ENCODE data around the gene SMLR1. TPM values are rescaled to one million over a fixed set of nuclear protein-coding genes. Genes with fewer than 3 reads are reported as not detected.

SMLR1 gene
- total RNA-seq, 1 donor from 2014 or later = not detected

- H3K9me3 Mint-ChIP-seq = no peaks in the 10 kb centered on the region
- no peak overlapping the region for H3K27ac Mint-ChIP-seq
- no peaks in the 10 kb centered on the region for H3K4me1 Mint-ChIP-seq
- H3K27me3 Mint-ChIP-seq (ENCODE audit: low read depth) = no peaks in the 10 kb centered on the region
- no peak for TF ChIP-seq CTCF (IDR thresholded peaks at IDR 0.05; ENCODE audit: unreplicated experiment)
- H3K4me3 Mint-ChIP-seq = no peak overlapping the region
- no peak for DNase-seq (ENCODE audit: low spot score in 2 of 2, unreplicated experiment in 2 of 2)
- H3K36me3 Mint-ChIP-seq = no peaks in the 10 kb centered on the region
These were observed 9.9 kb downstream of the SMLR1 start for GRCh38 chr6:130837067-130837466.

- TF ChIP-seq CTCF (IDR thresholded peaks at IDR 0.05; ENCODE audit: unreplicated experiment) = no peak
- Mint-ChIP-seq H3K4me1 (no peaks in the 10 kb centered on the region), H3K27ac (no peak overlapping the region), H3K36me3 (no peaks in the 10 kb centered on the region), H3K4me3 (no peak overlapping the region), H3K27me3 (ENCODE audit: low read depth) (no peaks in the 10 kb centered on the region), H3K9me3 (no peaks in the 10 kb centered on the region)
- DNase-seq (ENCODE audit: low spot score in 2 of 2, unreplicated experiment in 2 of 2) = no peak
These were observed 11.1 kb downstream of the SMLR1 start for GRCh38 chr6:130838250-130838860.

DNA sequence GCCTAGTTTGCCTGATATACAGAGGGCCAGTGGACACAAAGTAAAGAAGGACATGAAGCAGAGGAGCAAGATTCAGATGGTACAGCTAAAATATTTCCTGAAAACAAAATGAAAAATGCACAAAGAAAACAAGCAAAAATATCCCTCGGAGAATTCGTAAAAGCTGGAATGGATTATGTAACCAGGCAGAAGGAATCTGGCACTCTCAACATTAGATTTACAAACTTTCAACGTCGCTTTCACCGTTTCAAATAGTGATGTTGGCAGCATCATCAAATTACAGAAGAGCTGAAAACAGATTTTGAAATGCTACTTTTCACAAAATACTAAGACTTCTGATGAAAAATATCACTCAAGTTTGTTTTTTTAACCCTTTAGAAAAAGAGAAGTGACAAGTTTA is 11.7 kb downstream of the SMLR1 start:
- H3K9me3 Mint-ChIP-seq = no peaks in the 10 kb centered on the region
- no peak overlapping the region for H3K27ac Mint-ChIP-seq
- no peaks in the 10 kb centered on the region for H3K36me3 Mint-ChIP-seq
- no peaks in the 10 kb centered on the region for H3K27me3 Mint-ChIP-seq (ENCODE audit: low read depth)
- DNase-seq (ENCODE audit: low spot score in 2 of 2, unreplicated experiment in 2 of 2) = no peak
- H3K4me1 Mint-ChIP-seq = no peaks in the 10 kb centered on the region
- TF ChIP-seq CTCF (IDR thresholded peaks at IDR 0.05; ENCODE audit: unreplicated experiment) = no peak
- H3K4me3 Mint-ChIP-seq = no peak overlapping the region

DNA sequence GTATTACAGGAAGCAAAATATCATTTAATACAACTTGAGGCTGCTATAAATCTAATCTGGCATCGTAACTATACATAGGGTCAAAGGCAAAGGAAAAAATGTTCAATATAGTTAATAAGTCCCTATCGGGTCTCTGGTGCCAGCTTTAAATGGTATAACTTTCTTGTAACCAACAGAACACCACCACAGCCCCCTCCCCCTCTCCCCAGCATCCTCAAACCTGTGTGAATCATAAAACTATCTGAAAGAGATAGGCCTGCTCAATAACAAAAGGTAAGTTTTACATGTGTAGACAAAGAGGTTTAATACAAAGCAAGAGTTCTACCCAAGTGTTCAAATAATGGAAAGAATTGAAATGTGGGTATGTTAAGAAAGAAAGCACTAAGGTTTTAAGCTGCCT is 12.2 kb downstream of the SMLR1 start:
- DNase-seq (ENCODE audit: low spot score in 2 of 2, unreplicated experiment in 2 of 2) = no peak
- no peaks in the 10 kb centered on the region for H3K9me3 Mint-ChIP-seq
- H3K4me1 Mint-ChIP-seq = no peaks in the 10 kb centered on the region
- H3K27me3 Mint-ChIP-seq (ENCODE audit: low read depth) = no peaks in the 10 kb centered on the region
- no peak overlapping the region for H3K27ac Mint-ChIP-seq
- no peak overlapping the region for H3K4me3 Mint-ChIP-seq
- TF ChIP-seq CTCF (IDR thresholded peaks at IDR 0.05; ENCODE audit: unreplicated experiment) = no peak
- no peaks in the 10 kb centered on the region for H3K36me3 Mint-ChIP-seq

GRCh38 chr6:130840050-130840449 is 12.8 kb downstream of the SMLR1 start:
- Mint-ChIP-seq H3K36me3 (no peaks in the 10 kb centered on the region), H3K4me3 (no peak overlapping the region), H3K4me1 (no peaks in the 10 kb centered on the region), H3K27ac (no peak overlapping the region), H3K9me3 (no peaks in the 10 kb centered on the region), H3K27me3 (ENCODE audit: low read depth) (no peaks in the 10 kb centered on the region)
- TF ChIP-seq CTCF (IDR thresholded peaks at IDR 0.05; ENCODE audit: unreplicated experiment) = no peak
- DNase-seq (ENCODE audit: low spot score in 2 of 2, unreplicated experiment in 2 of 2) = no peak

All from mesothelial cell of epicardium (in vitro differentiated cells).